ENCODE data around the gene ANKS1A. TPM values are rescaled to one million over a fixed set of nuclear protein-coding genes. Genes with fewer than 3 reads are reported as not detected.
A peak's percentile ranks its signal among the peaks of the same experiment; 100 is the strongest.

Gene ANKS1A
- total RNA-seq, 2 donors from 2014 or later = 25.3 to 26.0 TPM

DNA sequence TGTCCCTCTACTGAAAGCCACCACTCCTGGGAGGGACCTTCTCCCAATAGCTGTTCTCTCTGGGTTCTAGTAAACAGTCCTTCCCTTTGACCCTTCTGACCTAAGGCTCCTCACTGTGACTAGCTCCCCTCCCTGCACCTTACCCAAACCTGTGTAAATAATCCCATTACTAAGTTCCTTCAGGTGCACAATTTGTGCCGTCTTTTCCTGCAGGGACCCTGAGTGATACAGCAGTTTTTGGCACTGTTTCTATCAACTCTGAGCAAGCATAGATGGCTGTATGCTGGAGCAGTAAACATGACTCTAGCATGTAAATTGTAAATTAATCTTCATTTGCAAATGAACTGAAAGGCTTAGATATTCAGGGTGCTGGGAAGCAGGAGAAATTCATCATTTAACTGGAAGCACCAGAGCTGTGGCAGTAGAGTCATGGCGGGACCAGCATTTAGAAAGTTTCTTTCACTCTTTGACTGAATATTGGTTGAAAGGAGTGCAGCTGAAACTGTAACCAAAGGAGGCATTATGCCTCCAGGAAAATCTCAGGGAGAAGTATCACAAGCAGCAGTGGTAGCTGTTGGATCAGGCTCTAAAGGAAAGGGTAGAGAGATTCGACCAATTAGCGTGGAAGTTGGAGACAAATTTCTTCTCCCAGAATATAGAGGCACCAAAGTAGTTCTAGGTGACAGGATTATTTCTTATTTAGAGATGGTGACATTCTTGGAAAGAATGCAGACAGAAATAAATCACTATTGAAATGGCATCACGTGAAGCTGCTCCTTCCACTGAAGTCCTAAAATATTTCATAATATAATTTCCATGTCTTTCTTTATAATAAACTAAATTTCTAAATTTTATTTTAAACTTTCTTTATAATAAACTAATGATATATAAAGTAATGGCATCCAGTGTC is 134.3 kb downstream of the ANKS1A start:
- H3K36me3 ChIP-seq = no peaks in the 10 kb centered on the region
- peak overlapping the region; percentile 31 for H3K27ac ChIP-seq
- H3K9ac ChIP-seq (ENCODE audit: low read depth in 2 of 2, low read length in 2 of 2) = no peak overlapping the region
- TF ChIP-seq, protein P1, sequence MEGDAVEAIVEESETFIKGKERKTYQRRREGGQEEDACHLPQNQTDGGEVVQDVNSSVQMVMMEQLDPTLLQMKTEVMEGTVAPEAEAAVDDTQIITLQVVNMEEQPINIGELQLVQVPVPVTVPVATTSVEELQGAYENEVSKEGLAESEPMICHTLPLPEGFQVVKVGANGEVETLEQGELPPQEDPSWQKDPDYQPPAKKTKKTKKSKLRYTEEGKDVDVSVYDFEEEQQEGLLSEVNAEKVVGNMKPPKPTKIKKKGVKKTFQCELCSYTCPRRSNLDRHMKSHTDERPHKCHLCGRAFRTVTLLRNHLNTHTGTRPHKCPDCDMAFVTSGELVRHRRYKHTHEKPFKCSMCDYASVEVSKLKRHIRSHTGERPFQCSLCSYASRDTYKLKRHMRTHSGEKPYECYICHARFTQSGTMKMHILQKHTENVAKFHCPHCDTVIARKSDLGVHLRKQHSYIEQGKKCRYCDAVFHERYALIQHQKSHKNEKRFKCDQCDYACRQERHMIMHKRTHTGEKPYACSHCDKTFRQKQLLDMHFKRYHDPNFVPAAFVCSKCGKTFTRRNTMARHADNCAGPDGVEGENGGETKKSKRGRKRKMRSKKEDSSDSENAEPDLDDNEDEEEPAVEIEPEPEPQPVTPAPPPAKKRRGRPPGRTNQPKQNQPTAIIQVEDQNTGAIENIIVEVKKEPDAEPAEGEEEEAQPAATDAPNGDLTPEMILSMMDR (IDR thresholded peaks at IDR 0.05) = no peak
- no peaks in the 10 kb centered on the region for H3K4me1 ChIP-seq
- no peaks in the 10 kb centered on the region for H3K27me3 ChIP-seq
- H3K9me3 ChIP-seq = no peaks in the 10 kb centered on the region
- intact Hi-C loops (cut with DNase I) = no loop called here
- DNase-seq = no peak
- H3K4me3 ChIP-seq = no peak overlapping the region

DNA sequence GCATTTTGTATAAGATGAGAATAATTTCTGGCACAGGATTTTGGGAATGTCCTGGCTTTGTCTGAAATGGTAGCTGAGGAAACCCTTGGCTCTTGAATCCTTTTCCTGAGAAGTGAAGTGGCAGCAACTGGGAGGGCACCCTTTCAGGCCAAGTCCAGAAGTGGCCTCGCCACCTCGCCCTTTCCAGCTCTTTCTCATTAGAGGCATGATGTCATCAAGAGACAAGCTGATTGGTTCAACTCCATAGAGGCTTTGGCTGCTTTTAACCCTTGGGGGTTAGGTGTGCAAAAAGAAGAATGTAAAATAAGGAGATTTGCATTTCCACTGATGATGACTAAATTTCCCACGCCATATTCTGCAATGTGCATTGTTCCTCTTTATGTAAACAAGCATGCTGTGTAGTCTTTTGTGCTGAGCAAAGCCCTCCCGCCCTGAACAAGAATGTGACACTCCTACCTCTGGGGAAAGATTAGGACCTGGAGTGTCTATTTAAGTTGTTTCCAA is 135.5 kb downstream of the ANKS1A start:
- Histone ChIP-seq H3K9ac (ENCODE audit: low read depth in 2 of 2, low read length in 2 of 2) (no peak overlapping the region), H3K27me3 (no peaks in the 10 kb centered on the region), H3K4me1 (no peaks in the 10 kb centered on the region), H3K9me3 (no peaks in the 10 kb centered on the region), H3K36me3 (no peaks in the 10 kb centered on the region), H3K4me3 (no peak overlapping the region), H3K27ac (peak overlapping the region; percentile 31)
- TF ChIP-seq, protein P1 (IDR thresholded peaks at IDR 0.05) = no peak
- DNase-seq = peak; percentile 67
- intact Hi-C loops (cut with DNase I) = no loop called here

DNA sequence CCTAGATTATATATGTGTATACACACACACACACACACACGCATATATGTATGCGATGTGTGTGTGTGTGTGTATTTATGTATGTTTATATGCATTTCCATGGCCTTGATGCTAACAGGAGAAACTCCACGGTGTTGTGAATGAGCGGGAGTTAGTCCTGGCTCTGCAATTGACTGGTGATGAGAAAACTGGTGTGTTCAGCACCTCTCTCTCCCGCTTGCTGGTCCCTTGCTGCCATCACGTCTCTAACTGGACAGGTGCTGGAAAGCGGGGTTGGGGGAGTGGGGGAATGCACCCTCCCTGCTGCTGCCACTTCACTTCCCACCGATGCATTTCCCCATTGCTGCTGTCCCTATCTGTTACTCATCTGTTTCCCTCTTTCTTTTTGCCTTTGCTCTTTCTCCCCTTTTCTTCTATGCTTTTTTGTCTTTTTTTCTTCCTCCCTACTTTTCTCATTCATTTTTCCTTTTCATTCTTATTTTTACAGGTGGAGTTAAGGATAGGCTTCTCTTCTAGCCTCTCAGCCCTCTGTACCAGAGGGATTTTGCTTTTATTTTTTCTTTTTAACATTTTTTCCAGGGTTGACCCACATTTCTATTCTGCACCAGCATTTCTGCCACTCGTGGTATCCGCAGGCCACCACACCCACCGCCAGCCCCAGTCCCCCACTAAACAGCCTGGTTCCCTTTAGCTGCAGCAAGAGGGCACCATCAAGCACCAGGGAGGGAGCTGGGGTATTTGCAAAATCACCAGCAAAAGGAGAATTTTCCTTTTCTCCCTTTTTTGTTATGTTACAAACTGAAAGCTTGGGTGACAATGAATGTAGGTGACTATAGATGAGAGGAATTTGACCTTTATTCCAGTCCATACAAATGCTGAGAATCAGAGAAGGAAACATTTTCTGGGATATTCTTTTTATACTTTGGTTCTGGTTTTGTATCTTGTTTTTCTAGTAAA is 136.5 kb downstream of the ANKS1A start:
- H3K27ac ChIP-seq = peak overlapping the region; percentile 31
- peak overlapping the region in 1 of 2 donors; percentile 42 for H3K9ac ChIP-seq (ENCODE audit: low read depth in 2 of 2, low read length in 2 of 2)
- DNase-seq = no peak
- H3K4me3 ChIP-seq = no peak overlapping the region
- no peaks in the 10 kb centered on the region for H3K27me3 ChIP-seq
- TF ChIP-seq, protein P1 (IDR thresholded peaks at IDR 0.05) = no peak
- H3K9me3 ChIP-seq = no peaks in the 10 kb centered on the region
- no peaks in the 10 kb centered on the region for H3K4me1 ChIP-seq
- H3K36me3 ChIP-seq = no peaks in the 10 kb centered on the region
- intact Hi-C loops (cut with DNase I) = no loop called here

DNA sequence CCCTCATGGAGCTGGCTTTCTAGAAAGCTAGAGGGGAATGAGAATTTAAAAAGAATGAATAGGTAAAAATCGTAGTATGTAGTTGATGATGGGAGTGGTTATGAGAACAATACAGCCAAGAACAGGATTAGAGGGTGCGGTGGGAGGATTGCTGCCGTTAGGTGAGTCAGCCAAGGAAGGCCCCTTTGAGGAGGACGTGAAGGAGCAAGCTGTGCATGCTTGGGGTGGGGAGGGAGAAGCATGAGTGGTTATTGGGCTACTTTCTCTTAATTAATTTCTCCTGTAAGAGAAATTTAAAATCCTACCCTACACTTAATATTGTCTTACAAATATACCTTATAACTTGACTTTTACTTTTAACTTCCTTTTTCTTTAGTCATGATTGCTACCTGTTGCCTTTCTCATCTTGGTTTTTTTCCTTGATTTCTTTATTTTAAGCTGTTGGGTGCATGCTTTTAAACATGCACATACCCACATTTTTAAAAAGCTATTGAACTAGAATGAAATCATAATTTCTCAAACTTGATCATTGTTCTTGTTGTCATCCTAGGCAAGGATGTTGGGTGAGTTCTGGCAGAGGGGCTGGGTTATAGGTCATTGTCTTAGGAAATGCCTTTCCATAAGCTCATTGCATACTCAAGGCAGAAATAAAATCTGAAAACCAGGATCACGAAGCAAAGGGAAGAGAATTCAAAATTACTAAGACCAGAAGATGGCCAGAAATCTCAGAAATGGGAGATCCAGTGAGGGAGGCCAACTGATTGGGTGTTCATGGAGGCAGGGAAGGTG is 137.6 kb downstream of the ANKS1A start:
- DNase-seq = peak; percentile 58
- Histone ChIP-seq H3K9ac (ENCODE audit: low read depth in 2 of 2, low read length in 2 of 2) (no peak overlapping the region), H3K4me3 (no peak overlapping the region), H3K27ac (peak overlapping the region; percentile 31), H3K4me1 (peaks cover 3% of the 10 kb centered on the region), H3K27me3 (no peaks in the 10 kb centered on the region), H3K36me3 (no peaks in the 10 kb centered on the region), H3K9me3 (no peaks in the 10 kb centered on the region)
- intact Hi-C loops (cut with DNase I) = no loop called here
- TF ChIP-seq, protein P1 (IDR thresholded peaks at IDR 0.05) = no peak

Measured in colonic mucosa (tissue), 4 donors.